ENCODE measurements around the gene SORBS1.
"Not testable (repeated sequence)": the region's sequence is repeated elsewhere in the genome, so short reads cannot be mapped to it uniquely, and the experiment has no call there.

SORBS1 gene

DNA sequence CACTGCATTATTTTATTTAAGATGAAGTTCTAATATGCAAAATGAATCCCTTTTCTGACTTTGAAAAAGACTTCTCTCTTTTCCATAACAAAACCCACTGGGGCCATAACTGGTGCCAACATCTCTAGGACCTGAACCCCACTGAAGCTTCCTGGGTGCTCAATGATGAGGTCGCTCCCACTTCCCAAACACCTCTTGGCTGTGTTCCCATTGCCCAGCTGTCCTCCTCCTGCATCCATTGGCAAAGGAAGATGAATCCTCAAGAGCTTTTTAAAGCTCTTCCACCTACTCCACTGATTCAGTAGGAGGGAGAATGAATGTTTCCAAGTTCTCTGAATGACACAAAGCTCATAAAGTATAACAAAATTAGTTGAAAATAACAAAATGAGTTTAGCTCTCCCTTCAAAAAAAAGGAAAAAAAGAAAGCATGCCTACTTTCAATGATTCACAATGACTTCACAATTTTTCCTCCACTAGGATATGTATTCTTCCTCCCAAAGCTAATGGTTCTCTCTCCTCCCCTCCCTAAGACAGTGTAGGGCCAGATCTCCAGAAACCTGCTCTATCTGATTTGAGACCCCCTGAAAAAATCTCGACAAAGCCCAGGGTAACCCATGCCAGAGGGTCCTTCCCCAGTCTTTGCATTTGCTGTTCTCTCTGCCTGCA lies 64.8 kb downstream of the SORBS1 start:
- in situ Hi-C loops (cut with MboI; ENCODE audit: low sequenced_read_pairs): no loop called here

DNA sequence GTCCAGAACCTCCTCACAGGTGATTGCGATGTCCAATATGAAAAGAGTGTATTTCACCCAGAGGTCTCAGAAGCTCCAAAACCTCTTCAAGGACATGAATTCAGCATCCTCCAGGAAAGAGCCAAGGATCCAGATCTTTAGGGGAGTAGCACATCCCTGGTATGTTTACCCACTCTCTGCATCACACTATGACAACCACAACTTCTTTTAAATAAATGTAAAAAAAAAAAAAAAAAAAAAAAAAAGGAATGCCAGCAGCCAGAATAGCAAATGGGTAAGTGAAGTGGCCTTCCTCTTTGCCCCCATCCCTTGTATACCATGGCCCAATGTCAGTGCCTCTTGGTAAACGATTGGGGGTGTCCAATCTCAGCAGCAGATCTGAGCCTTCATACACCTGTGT lies 67.3 kb downstream of the SORBS1 start:
- in situ Hi-C loops (cut with MboI; ENCODE audit: low sequenced_read_pairs): no loop called here

DNA sequence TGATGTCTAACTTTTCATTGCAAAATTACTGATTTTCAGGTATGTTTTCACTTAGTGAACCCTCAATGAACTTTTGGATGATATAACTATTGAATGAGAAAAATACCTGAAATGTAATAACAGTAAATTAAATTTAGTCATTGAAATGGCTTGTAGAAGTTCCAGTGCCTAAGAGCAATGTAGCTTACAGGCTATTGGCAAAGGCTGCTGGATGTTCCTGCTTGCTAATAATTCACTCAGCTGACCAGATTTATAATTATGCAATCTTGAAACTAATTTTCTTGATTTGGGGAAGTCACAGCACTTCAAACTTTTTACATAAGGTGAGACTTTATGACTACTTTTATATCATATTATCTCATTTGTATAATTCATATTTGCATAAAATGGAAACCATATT lies 73.2 kb downstream of the SORBS1 start:
- in situ Hi-C loops (cut with MboI; ENCODE audit: low sequenced_read_pairs): no loop called here

- in situ Hi-C loops (cut with MboI; ENCODE audit: low sequenced_read_pairs): no loop called here
Observed at GRCh38 chr10:95485056-95485844, 75.9 kb downstream of the SORBS1 start.

DNA sequence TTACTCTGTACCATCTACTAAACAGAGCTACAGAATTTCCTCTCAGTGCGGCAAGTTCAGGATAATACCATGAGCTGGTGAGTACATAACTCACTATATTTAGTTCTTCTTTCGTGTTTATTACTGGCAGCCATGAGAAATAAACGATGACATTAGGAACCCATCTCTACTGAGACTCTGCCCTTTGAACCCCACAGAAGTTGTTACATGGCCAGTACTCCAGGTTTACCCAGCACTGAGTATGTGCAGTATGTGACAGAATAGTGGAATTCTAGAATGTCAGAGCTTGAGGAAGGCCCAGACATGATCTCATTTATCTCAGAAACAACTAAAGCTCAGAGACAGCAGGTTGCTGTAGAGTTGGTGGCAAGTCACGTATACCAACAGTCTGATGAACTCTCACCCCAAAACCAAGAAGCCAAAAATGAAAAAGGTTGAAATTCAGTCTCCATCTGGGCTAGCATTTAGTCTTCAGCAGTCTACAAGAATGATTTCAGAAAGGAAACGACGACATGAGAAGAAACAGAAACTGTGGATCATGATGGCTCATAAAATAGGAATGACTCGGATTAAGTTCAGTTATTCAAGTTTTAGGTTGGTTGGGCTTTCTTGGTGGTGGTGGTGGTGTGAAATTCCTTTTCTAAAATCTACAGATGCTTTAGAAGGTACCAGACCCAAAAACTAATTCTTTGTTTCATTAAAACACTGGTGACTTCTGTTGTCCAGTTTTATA lies 78.5 kb downstream of the SORBS1 start:
- in situ Hi-C loops (cut with MboI; ENCODE audit: low sequenced_read_pairs): no loop called here

DNA sequence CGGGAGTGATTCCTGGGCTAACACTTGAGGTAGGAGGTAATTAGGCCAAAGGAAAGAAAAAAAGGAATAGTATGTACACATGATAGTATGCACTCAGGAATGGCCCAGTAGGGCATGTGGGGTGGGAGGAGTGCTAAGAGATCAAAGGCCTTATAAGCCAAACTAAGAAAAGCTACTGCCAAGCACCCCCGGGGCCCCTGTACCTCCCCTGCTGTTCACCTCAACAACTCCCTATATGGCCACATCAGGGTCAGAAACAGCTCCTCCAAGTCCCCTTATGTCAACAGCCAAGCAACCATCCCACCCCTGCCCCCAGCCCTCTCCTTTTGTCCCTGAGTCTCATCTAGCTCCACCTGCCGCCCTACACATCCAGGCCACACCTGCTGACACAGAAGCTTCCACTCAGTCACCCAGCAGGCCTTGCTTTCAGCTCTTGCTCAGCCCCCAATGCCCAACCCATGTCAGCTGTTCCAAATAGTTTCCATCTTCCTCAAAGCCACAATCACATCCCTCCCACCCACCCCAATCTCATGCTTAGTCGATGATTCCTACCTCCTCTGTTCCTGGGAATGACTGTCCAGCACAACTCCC lies 80.2 kb downstream of the SORBS1 start:
- in situ Hi-C loops (cut with MboI; ENCODE audit: low sequenced_read_pairs): no loop called here

- in situ Hi-C loops (cut with MboI; ENCODE audit: low sequenced_read_pairs): no loop called here
Observed at GRCh38 chr10:95480102-95480900, 80.9 kb downstream of the SORBS1 start.

DNA sequence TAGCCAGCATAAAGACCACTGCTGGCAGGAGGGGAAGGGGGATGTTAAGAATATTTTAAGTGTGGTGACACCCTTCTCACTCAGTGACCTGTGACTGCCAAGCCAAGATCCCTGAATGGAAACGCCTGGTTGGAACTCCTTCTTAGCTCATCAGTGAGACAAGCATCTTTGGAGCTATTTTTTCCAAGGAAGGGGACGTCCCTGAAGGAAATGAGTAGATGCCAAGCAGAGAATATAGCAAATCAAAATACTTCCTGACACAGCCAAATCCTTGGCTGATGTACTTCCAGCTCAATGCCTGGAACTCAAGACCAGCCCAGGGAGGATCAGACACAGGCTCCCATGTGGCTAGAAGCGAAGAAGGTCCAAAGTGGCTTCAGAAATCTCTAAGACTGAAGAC lies 82.2 kb downstream of the SORBS1 start:
- in situ Hi-C loops (cut with MboI; ENCODE audit: low sequenced_read_pairs): no loop called here

- in situ Hi-C loops (cut with MboI; ENCODE audit: low sequenced_read_pairs): no loop called here
Observed at GRCh38 chr10:95478185-95478584, 83.0 kb downstream of the SORBS1 start.

DNA sequence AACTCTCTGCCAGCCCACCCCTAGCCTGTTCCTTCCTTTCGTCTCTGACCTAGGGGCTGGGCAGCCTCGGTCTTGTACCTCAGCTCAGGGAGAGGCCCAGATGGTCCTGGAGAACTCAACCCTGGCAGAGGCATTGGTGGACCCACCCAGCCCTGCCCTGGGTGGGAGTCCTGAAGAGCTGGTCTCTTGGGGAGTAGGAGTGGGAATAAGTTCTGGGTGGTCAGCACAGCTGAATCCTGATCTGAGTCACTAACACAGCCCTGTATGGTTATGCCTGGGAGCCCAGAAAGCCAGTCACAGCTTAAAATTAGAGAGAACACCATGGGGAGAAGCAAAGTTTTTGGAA lies 84.0 kb downstream of the SORBS1 start:
- in situ Hi-C loops (cut with MboI; ENCODE audit: low sequenced_read_pairs): no loop called here

GRCh38 chr10:95476469-95477174 lies 84.5 kb downstream of the SORBS1 start:
- in situ Hi-C loops (cut with MboI; ENCODE audit: low sequenced_read_pairs): no loop called here

DNA sequence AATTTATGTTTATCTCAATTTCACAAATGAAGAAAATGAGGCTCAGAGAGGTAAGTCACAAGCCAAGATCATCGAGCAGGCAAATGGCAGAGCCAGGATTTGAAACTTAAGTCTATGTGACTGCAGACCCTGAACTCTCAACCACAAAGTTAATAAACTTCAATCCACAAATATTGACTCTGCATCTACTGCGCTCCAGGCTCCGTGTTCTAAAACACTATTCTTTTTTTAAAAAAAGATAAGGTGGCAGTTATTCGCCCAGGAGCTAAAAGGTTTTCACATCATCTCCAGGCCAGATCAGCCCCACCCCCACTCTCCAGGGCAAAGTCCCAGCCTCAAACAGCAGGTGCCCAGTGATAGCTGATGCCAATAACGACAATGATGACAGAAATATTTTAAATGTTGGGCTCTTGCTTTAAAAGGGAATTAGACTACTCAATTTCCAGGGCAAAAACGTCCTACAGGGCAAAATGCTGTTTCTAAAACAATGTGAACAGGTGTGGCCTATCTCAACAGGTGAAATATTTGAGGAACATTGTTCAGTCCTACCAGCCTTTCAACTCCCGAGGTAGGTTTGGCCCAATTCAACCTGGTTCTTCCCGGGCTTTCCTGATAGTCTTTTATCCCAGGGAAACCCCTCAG lies 85.2 kb downstream of the SORBS1 start:
- in situ Hi-C loops (cut with MboI; ENCODE audit: low sequenced_read_pairs): no loop called here

GRCh38 chr10:95475003-95475383 lies 86.2 kb downstream of the SORBS1 start:
- in situ Hi-C loops (cut with MboI; ENCODE audit: low sequenced_read_pairs): no loop called here

- in situ Hi-C loops (cut with MboI; ENCODE audit: low sequenced_read_pairs): no loop called here
Observed at GRCh38 chr10:95474228-95475002, 86.8 kb downstream of the SORBS1 start.

DNA sequence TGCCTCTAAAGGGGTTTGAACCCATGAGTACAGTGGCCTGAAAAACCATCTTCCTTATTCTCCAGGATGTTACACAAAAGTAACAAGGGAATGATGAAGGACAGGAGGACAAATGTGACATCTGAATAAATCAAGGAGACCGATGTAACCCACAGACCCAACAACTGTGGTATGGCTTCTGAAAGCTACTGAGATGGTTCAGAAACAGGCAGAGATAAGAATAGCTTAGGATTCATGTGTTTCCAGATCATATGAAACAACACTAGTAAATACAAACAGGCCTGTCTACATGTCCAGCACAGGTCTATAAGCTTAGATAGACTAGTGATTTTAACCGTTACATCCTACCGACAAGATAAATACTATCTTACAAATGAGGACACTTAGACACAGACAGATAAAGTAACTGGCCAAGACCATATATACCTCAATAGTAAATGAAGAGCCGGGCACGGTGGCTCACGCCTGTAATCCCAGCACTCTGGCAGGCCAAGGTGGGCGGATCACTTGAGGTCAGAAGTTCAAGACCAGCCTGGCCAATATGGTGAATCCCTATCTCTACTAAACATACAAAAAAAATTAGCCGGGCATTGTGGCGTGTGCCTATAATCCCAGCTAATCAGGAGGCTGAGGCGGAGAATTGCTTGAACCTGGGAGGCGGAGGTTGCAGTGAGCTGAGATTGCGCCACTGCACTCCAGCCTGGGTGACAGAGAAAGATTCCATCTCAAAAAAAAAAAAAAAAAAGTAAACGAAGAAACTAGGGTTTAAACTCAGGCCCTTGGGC lies 88.7 kb downstream of the SORBS1 start:
- in situ Hi-C loops (cut with MboI; ENCODE audit: low sequenced_read_pairs): no loop called here

DNA sequence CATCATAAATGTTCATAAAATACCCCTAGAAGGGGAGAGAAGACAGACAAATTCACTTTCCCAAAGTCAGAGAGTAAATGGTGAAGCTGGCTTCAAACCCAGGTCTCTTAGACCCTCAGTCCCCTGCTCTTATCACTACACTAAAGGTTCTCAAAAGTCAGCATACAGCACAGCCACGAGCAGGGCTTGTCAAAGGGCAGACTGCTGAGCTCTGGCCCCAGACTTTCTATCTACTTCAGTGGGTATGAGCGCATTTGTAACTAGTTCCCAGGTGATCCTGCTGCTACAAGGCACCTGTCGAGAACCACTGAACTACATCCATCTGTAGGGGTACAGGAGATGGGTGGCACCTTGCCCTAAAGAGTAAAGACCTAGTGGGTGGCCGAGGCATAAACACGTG lies 91.5 kb downstream of the SORBS1 start:
- in situ Hi-C loops (cut with MboI; ENCODE audit: low sequenced_read_pairs): no loop called here

- in situ Hi-C loops (cut with MboI; ENCODE audit: low sequenced_read_pairs): no loop called here
Observed at GRCh38 chr10:95469251-95469650, 91.9 kb downstream of the SORBS1 start.

DNA sequence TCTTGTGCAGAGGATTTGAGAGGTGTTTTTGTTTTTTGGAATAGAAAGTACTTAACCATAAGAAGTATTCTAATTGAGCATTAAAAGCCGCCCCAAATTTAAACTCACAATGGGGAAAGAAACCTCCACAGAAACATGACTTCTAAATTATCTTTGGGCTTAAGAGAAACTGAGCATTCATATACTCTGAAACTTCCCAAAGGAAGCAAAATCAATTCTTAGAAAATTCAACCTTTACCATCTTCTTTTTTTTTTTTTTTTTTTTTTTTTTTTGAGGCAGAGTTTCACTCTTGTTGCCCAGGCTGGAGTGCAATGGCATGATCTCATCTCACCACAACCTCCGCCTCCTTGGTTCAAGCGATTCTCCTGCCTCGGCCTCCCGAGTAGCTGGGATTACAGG lies 93.5 kb downstream of the SORBS1 start:
- in situ Hi-C loops (cut with MboI; ENCODE audit: low sequenced_read_pairs): not testable (repeated sequence)

All from HL-60/S4 (cell line).